ENCODE results near the gene CNR2.

CNR2 gene

GRCh38 chr1:23889074-23889473 lies 24.1 kb downstream of the CNR2 start:
- TF ChIP-seq CTCF (IDR thresholded peaks at IDR 0.05), result no peak

GRCh38 chr1:23885222-23885621 lies 27.9 kb downstream of the CNR2 start:
- no peak for TF ChIP-seq CTCF (IDR thresholded peaks at IDR 0.05)

GRCh38 chr1:23882746-23883145 lies 30.4 kb downstream of the CNR2 start:
- no peak for TF ChIP-seq CTCF (IDR thresholded peaks at IDR 0.05)

- no peak for TF ChIP-seq CTCF (IDR thresholded peaks at IDR 0.05)
Measured at GRCh38 chr1:23879809-23880208, 33.4 kb downstream of the CNR2 start.

GRCh38 chr1:23878668-23879067 lies 34.5 kb downstream of the CNR2 start:
- no peak for TF ChIP-seq CTCF (IDR thresholded peaks at IDR 0.05)

- TF ChIP-seq CTCF (IDR thresholded peaks at IDR 0.05), result no peak
Measured at GRCh38 chr1:23875382-23875781, 37.8 kb downstream of the CNR2 start.

- no peak for TF ChIP-seq CTCF (IDR thresholded peaks at IDR 0.05)
Measured at GRCh38 chr1:23872421-23872820, 40.7 kb downstream of the CNR2 start.

GRCh38 chr1:23869051-23869450 lies 44.1 kb downstream of the CNR2 start:
- no peak for TF ChIP-seq CTCF (IDR thresholded peaks at IDR 0.05)

Measured in LNCAP (cell line).